Sigmoid colon (tissue), 4 donors: ENCODE measurements around the gene GDF9.

ENCODE experiments used
- POLR2A ChIP-seq, 2 donors: fragments of 450-650 bp; IDR thresholded peaks; one replicate each; pipeline ENCODE4 v1.6.1; 2016; ENCODE audit warnings: antibody characterized with exemption in 2 of 2, mild to moderate bottlenecking in 2 of 2, moderate library complexity in 2 of 2
- POLR2AphosphoS5 ChIP-seq, 4 donors: sonication (generic); formaldehyde crosslinking; IDR thresholded peaks; one replicate each; pipeline ENCODE4 v1.6.1; 2017; ENCODE audit warnings: antibody characterized with exemption in 4 of 4
- TF ChIP-seq, protein P1 (sequence below), 4 experiments: fragments of 450-650 bp in 3 of 4; fragments of 200-600 bp in 1 of 4; IDR thresholded peaks; one replicate each; pipeline ENCODE4 v1.5.1; 2016 to 2019; ENCODE audit warnings: antibody characterized with exemption in 4 of 4, mild to moderate bottlenecking in 3 of 4, moderate library complexity in 2 of 4

GRCh38 chr5:132819468-132819867, 46.8 kb downstream of the GDF9 start:
- TF ChIP-seq, protein P1, sequence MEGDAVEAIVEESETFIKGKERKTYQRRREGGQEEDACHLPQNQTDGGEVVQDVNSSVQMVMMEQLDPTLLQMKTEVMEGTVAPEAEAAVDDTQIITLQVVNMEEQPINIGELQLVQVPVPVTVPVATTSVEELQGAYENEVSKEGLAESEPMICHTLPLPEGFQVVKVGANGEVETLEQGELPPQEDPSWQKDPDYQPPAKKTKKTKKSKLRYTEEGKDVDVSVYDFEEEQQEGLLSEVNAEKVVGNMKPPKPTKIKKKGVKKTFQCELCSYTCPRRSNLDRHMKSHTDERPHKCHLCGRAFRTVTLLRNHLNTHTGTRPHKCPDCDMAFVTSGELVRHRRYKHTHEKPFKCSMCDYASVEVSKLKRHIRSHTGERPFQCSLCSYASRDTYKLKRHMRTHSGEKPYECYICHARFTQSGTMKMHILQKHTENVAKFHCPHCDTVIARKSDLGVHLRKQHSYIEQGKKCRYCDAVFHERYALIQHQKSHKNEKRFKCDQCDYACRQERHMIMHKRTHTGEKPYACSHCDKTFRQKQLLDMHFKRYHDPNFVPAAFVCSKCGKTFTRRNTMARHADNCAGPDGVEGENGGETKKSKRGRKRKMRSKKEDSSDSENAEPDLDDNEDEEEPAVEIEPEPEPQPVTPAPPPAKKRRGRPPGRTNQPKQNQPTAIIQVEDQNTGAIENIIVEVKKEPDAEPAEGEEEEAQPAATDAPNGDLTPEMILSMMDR (IDR thresholded peaks at IDR 0.05), result no peak
- no peak for TF ChIP-seq POLR2AphosphoS5 (IDR thresholded peaks at IDR 0.05)
- no peak for TF ChIP-seq POLR2A (IDR thresholded peaks at IDR 0.05)
